ENCODE results near the gene MXD1. TPM values are rescaled to one million over a fixed set of nuclear protein-coding genes. Genes with fewer than 3 reads are reported as not detected.

The MXD1 gene
- total and polyA plus RNA-seq, 2 donors (not counting 1 experiment from before 2014, with no cell fraction given): 16.0 to 20.6 TPM

GRCh38 chr2:69960821-69961220, 45.9 kb downstream of the MXD1 start:
- POLR2A ChIA-PET: no interaction called here
- no peak overlapping the region for H3K27ac Mint-ChIP-seq
- 91% methylated on average over 6 of the region's 6 CpGs for WGBS (ENCODE audit: insufficient coverage)

GRCh38 chr2:69961496-69961895, 46.6 kb downstream of the MXD1 start, which contains the start of gene ASPRV1:
Gene ASPRV1 (minus strand): TSS chr2:69961631. CDS start chr2:69961436, 195 bp downstream.
- H3K4me1 ChIP-seq (ENCODE audit: control insufficient read depth in 2 of 2, insufficient read depth in 2 of 2, low read length in 2 of 2): no peaks in the 10 kb centered on the region
- ChIA-PET CTCF (no interaction called here), POLR2A (no interaction called here)
- no peak within 1 kb of the TSS for H3K4me2 ChIP-seq (replicated peaks; ENCODE audit: low read depth, low read length, poor library complexity, severe bottlenecking)
- 92% methylated on average over 14 of the region's 14 CpGs for WGBS (ENCODE audit: insufficient coverage)
- Mint-ChIP-seq H3K4me1 (no peaks in the 10 kb centered on the region), H3K9me3 (ENCODE audit: insufficient read depth) (no peaks in the 10 kb centered on the region), H3K27me3 (peaks cover 11% of the 10 kb centered on the region), H3K27ac (no peak within 1 kb of the TSS), H3K4me3 (no peak within 1 kb of the TSS)
- ATAC-seq (ENCODE audit: low read depth) (no peak), DNase-seq (no peak)
- intact Hi-C loops (cut with micrococcal nuclease): no loop called here
- no peaks in the 10 kb centered on the region for H3K9me3 ChIP-seq (ENCODE audit: control extremely low read depth in 1 of 3, control insufficient read depth in 2 of 3, insufficient read depth in 1 of 3, low read length in 2 of 3)
- no peak within 1 kb of the TSS for H3K27ac ChIP-seq (ENCODE audit: low read length in 2 of 2)
- no peak for TF ChIP-seq EZH2 (IDR thresholded peaks at IDR 0.05; ENCODE audit: borderline replicate concordance, insufficient read depth, low read depth, low read length, poor library complexity, severe bottlenecking)
- TF ChIP-seq CTCF (IDR thresholded peaks at IDR 0.05): no peak
- no peaks in the 10 kb centered on the region for H4K20me1 ChIP-seq (ENCODE audit: control insufficient read depth, insufficient read depth, low read length, poor library complexity, severe bottlenecking)
- H3K36me3 ChIP-seq (replicated peaks in 1 of 2; ENCODE audit: control extremely low read depth in 1 of 2, control insufficient read depth in 1 of 2, extremely low read depth in 1 of 2, insufficient read depth in 2 of 2, low read length in 1 of 2): no peaks in the 10 kb centered on the region
- H3K4me3 ChIP-seq (ENCODE audit: control extremely low read depth in 1 of 5, extremely low read depth in 1 of 5, insufficient read depth in 1 of 5, low read depth in 2 of 5, low read length in 4 of 5): no peak within 1 kb of the TSS
- no peaks in the 10 kb centered on the region for H3K79me2 ChIP-seq (ENCODE audit: control insufficient read depth, insufficient read depth, low read length)
- H2AFZ ChIP-seq (ENCODE audit: insufficient read depth, low read depth, low read length, poor library complexity, severe bottlenecking): no peak within 1 kb of the TSS
- no peak within 1 kb of the TSS for H3K9ac ChIP-seq (ENCODE audit: low read length)
- H3K27me3 ChIP-seq (replicated peaks in 1 of 4; ENCODE audit: control extremely low read depth in 1 of 4, control insufficient read depth in 3 of 4, insufficient read depth in 4 of 4, low read length in 3 of 4): no peaks in the 10 kb centered on the region

More at GRCh38 chr2:69960821-69961220, 45.9 kb downstream of the MXD1 start:
- H3K4me3 Mint-ChIP-seq: no peak overlapping the region
- Histone ChIP-seq H3K9me3 (ENCODE audit: control extremely low read depth in 1 of 3, control insufficient read depth in 2 of 3, insufficient read depth in 1 of 3, low read length in 2 of 3) (no peaks in the 10 kb centered on the region), H4K20me1 (ENCODE audit: control insufficient read depth, insufficient read depth, low read length, poor library complexity, severe bottlenecking) (no peaks in the 10 kb centered on the region), H3K4me3 (ENCODE audit: control extremely low read depth in 1 of 5, extremely low read depth in 1 of 5, insufficient read depth in 1 of 5, low read depth in 2 of 5, low read length in 4 of 5) (no peak overlapping the region), H3K36me3 (replicated peaks in 1 of 2; ENCODE audit: control extremely low read depth in 1 of 2, control insufficient read depth in 1 of 2, extremely low read depth in 1 of 2, insufficient read depth in 2 of 2, low read length in 1 of 2) (no peaks in the 10 kb centered on the region), H3K4me2 (replicated peaks; ENCODE audit: low read depth, low read length, poor library complexity, severe bottlenecking) (no peak overlapping the region), H2AFZ (ENCODE audit: insufficient read depth, low read depth, low read length, poor library complexity, severe bottlenecking) (no peak overlapping the region), H3K4me1 (ENCODE audit: control insufficient read depth in 2 of 2, insufficient read depth in 2 of 2, low read length in 2 of 2) (no peaks in the 10 kb centered on the region), H3K9ac (ENCODE audit: low read length) (no peak overlapping the region), H3K79me2 (ENCODE audit: control insufficient read depth, insufficient read depth, low read length) (no peaks in the 10 kb centered on the region), H3K27ac (ENCODE audit: low read length in 2 of 2) (no peak overlapping the region), H3K27me3 (replicated peaks in 1 of 4; ENCODE audit: control extremely low read depth in 1 of 4, control insufficient read depth in 3 of 4, insufficient read depth in 4 of 4, low read length in 3 of 4) (no peaks in the 10 kb centered on the region)
- CTCF ChIA-PET: no interaction called here
- peaks cover 11% of the 10 kb centered on the region for H3K27me3 Mint-ChIP-seq
- intact Hi-C loops (cut with micrococcal nuclease): no loop called here
- ATAC-seq (ENCODE audit: low read depth) (no peak), DNase-seq (no peak)
- H3K4me1 Mint-ChIP-seq: no peaks in the 10 kb centered on the region
- H3K9me3 Mint-ChIP-seq (ENCODE audit: insufficient read depth): no peaks in the 10 kb centered on the region
- no peak for TF ChIP-seq EZH2 (IDR thresholded peaks at IDR 0.05; ENCODE audit: borderline replicate concordance, insufficient read depth, low read depth, low read length, poor library complexity, severe bottlenecking)
- TF ChIP-seq CTCF (IDR thresholded peaks at IDR 0.05): no peak
